ENCODE data around the gene PKD1L1. TPM values are rescaled to one million over a fixed set of nuclear protein-coding genes. Genes with fewer than 3 reads are reported as not detected.

Gene PKD1L1
- total RNA-seq, 1 donor from 2014 or later, result 0.05 TPM

GRCh38 chr7:47967708-47968107 is 19.4 kb upstream of the PKD1L1 start:
- DNase-seq (ENCODE audit: extremely low spot score, unreplicated experiment), result no peak

DNA sequence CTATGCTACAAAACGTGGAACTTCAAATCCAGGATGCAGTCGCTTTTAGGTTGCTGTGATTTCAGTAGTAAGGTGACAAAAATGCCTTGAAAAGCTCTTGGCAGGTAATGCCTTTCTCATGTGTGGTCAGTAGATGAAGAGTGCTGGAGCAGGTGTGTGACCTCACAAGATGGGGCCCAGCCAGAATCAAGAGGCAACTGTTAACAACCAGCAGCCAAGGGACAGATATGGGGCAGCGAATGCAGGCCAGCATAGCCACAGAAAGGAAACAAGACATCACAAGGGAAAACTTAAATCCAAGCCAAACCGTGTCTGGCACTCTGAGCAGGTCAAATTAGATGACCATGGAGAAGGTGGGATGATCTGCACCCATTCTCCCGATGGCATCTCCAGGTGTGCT is 18.9 kb upstream of the PKD1L1 start:
- no peak overlapping the region for H3K27ac Mint-ChIP-seq (ENCODE audit: unreplicated experiment)

More at GRCh38 chr7:47967708-47968107, 19.4 kb upstream of the PKD1L1 start:
- Mint-ChIP-seq H3K4me1 (ENCODE audit: unreplicated experiment) (peaks cover 25% of the 10 kb centered on the region), H3K27ac (ENCODE audit: unreplicated experiment) (no peak overlapping the region), H3K4me3 (ENCODE audit: unreplicated experiment) (no peak overlapping the region), H3K9me3 (ENCODE audit: unreplicated experiment) (no peaks in the 10 kb centered on the region), H3K36me3 (ENCODE audit: unreplicated experiment) (peaks cover 49% of the 10 kb centered on the region), H3K27me3 (ENCODE audit: unreplicated experiment) (no peaks in the 10 kb centered on the region)
- TF ChIP-seq, protein P1, sequence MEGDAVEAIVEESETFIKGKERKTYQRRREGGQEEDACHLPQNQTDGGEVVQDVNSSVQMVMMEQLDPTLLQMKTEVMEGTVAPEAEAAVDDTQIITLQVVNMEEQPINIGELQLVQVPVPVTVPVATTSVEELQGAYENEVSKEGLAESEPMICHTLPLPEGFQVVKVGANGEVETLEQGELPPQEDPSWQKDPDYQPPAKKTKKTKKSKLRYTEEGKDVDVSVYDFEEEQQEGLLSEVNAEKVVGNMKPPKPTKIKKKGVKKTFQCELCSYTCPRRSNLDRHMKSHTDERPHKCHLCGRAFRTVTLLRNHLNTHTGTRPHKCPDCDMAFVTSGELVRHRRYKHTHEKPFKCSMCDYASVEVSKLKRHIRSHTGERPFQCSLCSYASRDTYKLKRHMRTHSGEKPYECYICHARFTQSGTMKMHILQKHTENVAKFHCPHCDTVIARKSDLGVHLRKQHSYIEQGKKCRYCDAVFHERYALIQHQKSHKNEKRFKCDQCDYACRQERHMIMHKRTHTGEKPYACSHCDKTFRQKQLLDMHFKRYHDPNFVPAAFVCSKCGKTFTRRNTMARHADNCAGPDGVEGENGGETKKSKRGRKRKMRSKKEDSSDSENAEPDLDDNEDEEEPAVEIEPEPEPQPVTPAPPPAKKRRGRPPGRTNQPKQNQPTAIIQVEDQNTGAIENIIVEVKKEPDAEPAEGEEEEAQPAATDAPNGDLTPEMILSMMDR (IDR thresholded peaks at IDR 0.05), result no peak

GRCh38 chr7:47965456-47965855 is 17.2 kb upstream of the PKD1L1 start:
- no peak for DNase-seq (ENCODE audit: extremely low spot score, unreplicated experiment)
- no peak overlapping the region for H3K27ac Mint-ChIP-seq (ENCODE audit: unreplicated experiment)
- H3K4me3 Mint-ChIP-seq (ENCODE audit: unreplicated experiment), result no peak overlapping the region
- peaks cover 16% of the 10 kb centered on the region for H3K4me1 Mint-ChIP-seq (ENCODE audit: unreplicated experiment)
- TF ChIP-seq, protein P1 (IDR thresholded peaks at IDR 0.05), result no peak
- no peaks in the 10 kb centered on the region for H3K9me3 Mint-ChIP-seq (ENCODE audit: unreplicated experiment)
- peaks cover 64% of the 10 kb centered on the region for H3K36me3 Mint-ChIP-seq (ENCODE audit: unreplicated experiment)
- no peaks in the 10 kb centered on the region for H3K27me3 Mint-ChIP-seq (ENCODE audit: unreplicated experiment)

More for the DNA sequence above, 18.9 kb upstream of the PKD1L1 start:
- Mint-ChIP-seq H3K4me3 (ENCODE audit: unreplicated experiment) (no peak overlapping the region), H3K36me3 (ENCODE audit: unreplicated experiment) (peaks cover 49% of the 10 kb centered on the region), H3K27me3 (ENCODE audit: unreplicated experiment) (no peaks in the 10 kb centered on the region), H3K4me1 (ENCODE audit: unreplicated experiment) (peaks cover 25% of the 10 kb centered on the region), H3K9me3 (ENCODE audit: unreplicated experiment) (no peaks in the 10 kb centered on the region)
- TF ChIP-seq, protein P1 (IDR thresholded peaks at IDR 0.05), result no peak
- no peak for DNase-seq (ENCODE audit: extremely low spot score, unreplicated experiment)

DNA sequence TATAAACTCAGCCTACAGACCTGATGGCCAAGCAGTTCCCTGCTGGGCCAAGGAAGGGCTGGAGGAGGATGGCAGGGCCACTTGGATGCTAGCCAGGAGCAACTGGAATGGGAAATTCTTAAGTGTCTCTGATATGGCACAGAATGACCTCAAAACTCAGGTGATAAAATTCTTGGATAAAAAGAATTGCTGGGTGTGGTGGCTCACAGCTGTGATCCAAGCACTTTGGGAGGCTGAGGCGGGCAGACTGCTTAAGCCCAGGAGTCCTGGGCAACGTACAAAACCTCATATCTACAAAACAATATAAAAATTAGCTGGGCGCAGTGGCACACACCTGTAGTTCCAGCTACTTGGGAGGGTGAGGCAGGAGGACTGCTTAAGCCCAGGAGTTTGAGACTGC is 14.0 kb upstream of the PKD1L1 start:
- H3K4me3 Mint-ChIP-seq (ENCODE audit: unreplicated experiment), result no peak overlapping the region
- H3K27me3 Mint-ChIP-seq (ENCODE audit: unreplicated experiment), result no peaks in the 10 kb centered on the region
- no peak overlapping the region for H3K27ac Mint-ChIP-seq (ENCODE audit: unreplicated experiment)
- DNase-seq (ENCODE audit: extremely low spot score, unreplicated experiment), result no peak
- H3K36me3 Mint-ChIP-seq (ENCODE audit: unreplicated experiment), result peaks cover 57% of the 10 kb centered on the region
- H3K4me1 Mint-ChIP-seq (ENCODE audit: unreplicated experiment), result no peaks in the 10 kb centered on the region
- no peaks in the 10 kb centered on the region for H3K9me3 Mint-ChIP-seq (ENCODE audit: unreplicated experiment)
- TF ChIP-seq, protein P1 (IDR thresholded peaks at IDR 0.05), result no peak

GRCh38 chr7:47957156-47957555 is 8.9 kb upstream of the PKD1L1 start:
- no peaks in the 10 kb centered on the region for H3K4me1 Mint-ChIP-seq (ENCODE audit: unreplicated experiment)
- no peak for DNase-seq (ENCODE audit: extremely low spot score, unreplicated experiment)
- TF ChIP-seq, protein P1 (IDR thresholded peaks at IDR 0.05), result no peak
- no peak overlapping the region for H3K27ac Mint-ChIP-seq (ENCODE audit: unreplicated experiment)
- H3K36me3 Mint-ChIP-seq (ENCODE audit: unreplicated experiment), result peaks cover 18% of the 10 kb centered on the region
- no peaks in the 10 kb centered on the region for H3K27me3 Mint-ChIP-seq (ENCODE audit: unreplicated experiment)
- no peaks in the 10 kb centered on the region for H3K9me3 Mint-ChIP-seq (ENCODE audit: unreplicated experiment)
- no peak overlapping the region for H3K4me3 Mint-ChIP-seq (ENCODE audit: unreplicated experiment)
